GM19099 (cell line): ENCODE data around the gene SLC10A2.
A peak's percentile ranks its signal among the peaks of the same experiment; 100 is the strongest.

Experiments used
- POLR2A ChIP-seq: IDR thresholded peaks from 3 replicates; pipeline ENCODE4 v1.6.1; 2011; ENCODE audit warnings: low read depth; ENCODE audit not compliant: insufficient read length; ENCODE audit errors: extremely low read depth

Gene SLC10A2

DNA sequence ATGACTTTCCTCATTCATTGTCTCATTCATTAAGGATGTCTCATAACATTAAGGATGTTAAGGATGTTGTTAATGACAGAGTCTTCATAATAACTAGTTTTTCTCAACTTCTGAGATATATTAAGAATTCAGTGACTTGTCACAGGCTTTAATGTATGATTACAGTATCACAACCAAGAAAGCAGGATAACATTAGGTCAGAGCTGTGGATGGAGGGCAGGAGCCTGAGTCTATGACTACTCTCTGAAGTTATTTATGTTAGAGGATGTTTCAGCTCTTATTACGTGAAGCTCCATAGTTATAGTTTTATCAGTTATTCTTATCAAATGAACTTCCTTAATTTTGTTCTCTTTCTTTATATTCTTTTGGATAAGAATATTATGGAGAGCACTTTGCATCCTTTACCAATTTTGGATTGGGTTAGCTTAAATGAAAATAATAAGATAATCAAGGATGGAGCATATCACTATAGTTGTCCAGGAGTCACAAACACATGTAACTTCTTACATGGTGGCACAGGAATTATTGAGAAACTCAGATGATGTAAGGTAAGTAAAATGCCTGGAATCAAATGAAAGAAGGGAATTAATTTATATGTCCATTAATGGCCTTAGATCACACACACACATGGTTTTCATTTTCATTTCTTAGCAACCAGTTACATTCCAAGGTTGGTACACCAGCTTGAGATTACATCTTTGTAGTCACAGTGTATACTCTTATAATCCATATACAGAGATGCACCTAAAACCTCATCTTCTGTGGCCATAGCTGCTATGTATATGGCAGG lies 57.0 kb downstream of the SLC10A2 start:
- TF ChIP-seq POLR2A: no peak

DNA sequence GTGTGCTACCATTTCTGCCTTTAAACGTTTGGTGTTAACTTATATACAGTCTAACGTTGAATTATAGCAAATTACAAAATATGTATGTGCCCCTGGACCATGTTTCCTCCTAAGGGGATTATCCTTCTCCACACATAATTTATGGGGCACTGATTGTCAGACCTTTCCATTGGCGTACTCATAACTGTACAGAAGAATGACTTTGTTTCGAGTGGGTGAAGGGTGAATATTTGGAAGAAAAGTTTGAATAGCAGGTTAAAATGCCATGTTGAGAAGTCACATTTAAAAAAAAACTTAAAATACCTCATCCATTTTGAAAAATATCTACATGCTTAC lies 58.8 kb downstream of the SLC10A2 start:
- TF ChIP-seq POLR2A: peak; percentile 29

DNA sequence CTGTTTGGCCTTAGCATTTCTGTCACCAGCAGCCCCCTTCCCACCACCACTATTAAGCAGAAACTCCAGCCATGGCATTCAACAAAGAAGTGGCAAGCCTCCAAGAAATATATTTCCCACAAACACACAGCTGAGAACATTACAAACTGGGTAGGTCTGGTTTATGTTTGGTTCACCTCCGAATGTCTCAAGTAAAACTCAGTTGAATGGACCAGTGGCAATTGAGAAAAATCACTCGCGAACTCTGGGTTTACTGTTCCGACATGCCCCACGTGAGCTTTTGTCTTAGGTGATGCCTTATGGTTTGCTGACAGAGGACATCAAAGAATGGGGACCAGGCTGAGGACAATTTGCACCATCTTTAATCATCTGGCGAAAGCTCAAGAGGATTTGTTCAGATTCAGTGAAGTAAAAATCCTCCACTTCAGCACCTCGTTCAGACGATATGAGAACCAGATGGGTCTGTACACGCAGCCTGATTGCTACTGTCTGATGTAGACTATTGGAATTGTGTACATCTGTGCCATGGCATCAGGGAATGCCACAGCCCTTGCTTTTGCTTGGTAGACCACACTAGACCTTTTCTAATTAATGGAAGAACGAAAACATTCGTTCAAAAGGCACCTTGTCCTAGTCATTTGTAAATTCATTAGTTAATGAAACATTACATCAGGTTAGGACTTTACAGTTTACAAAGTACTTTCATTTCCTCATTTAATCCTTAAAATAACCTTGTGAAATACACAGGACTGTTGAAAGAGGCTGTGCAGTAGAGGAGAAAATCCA lies 59.4 kb downstream of the SLC10A2 start:
- TF ChIP-seq POLR2A: peak; percentile 56

DNA sequence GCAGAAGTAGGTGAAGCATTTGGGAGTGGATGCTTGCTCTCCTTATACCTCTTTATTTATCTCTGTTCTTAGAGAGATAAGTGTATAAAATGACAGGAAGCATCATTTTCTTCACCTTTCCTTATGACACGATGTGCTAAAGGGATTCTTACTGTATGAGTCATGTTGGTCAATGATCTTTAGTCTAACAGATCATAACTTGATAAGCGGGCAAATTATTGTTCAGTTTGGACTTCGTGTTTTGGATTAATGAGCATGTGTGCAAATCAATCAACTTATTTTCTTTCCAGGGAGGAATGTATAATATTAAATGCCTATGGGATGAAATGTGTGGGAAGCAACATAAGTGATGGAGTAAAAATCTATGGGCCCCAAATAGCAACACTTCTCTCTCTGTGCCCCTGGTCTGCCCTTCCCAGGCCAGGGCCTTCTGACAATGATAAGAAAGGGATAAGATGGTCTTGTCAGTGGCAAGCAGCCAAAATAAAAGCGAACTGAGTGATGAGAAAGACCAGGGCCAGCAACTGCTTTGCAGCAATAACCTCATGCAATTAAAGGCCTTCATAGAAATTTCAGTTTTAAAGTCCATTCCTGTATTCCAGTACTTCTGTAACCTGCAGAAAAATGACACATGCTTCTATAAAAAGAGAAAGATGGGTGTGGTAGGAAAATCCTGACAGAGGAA lies 61.4 kb downstream of the SLC10A2 start:
- TF ChIP-seq POLR2A: no peak

DNA sequence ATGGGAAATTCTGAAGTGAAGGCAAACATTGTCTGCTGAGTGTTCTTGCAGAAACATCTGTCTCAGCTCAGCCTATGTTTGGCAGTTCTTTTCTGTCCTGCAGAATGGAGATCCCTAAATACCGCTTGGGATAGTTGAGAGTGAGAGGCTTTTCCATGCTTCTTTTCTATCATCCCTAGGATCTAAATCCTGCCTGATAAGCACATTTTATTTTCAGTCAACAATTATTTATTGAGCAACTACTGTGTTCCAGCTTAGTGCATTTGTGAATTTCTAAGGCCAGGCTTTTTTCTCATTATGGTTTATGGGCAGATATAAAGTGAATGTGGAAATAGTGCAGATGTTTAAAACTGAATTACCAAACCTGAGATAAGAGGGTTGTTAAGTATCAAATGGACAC lies 62.6 kb downstream of the SLC10A2 start:
- no peak for TF ChIP-seq POLR2A

DNA sequence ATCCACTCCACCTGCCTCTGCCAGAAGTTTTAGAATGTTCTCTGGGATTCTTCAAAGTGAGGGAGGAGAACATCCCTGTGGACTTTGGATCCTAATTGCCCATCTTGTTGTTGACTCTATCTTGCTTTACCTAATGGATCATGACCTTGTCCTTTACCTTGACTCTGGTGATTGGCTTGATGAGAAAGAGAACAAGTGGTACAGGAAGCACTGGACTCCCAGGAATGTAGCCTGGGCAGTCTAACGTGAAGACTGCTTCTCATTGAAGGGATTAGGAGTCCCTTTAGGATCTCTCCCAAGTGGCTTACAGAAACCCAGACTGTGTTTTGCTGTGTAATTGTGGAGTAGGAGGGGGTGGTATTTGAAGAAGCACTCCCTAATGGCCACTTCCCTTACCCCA lies 63.9 kb downstream of the SLC10A2 start:
- TF ChIP-seq POLR2A: no peak

DNA sequence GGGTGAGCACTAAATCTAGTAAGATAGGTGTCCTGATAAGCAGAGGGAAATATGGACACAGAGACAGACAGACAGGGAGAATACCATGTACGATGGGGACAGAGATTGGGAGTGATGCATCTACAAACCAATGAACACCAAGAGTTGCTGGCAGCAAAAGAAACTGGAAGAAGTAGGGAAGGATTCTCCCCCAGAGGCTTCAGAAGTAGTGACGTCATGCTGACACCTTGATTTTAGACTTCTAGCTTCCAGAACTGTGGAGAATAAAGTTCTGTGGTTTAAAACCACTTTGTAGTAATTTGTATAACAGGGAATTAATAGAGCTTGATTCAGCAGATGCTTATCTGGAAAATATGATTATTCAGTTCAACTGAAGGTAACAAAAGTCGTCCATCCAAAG lies 66.1 kb downstream of the SLC10A2 start:
- no peak for TF ChIP-seq POLR2A

DNA sequence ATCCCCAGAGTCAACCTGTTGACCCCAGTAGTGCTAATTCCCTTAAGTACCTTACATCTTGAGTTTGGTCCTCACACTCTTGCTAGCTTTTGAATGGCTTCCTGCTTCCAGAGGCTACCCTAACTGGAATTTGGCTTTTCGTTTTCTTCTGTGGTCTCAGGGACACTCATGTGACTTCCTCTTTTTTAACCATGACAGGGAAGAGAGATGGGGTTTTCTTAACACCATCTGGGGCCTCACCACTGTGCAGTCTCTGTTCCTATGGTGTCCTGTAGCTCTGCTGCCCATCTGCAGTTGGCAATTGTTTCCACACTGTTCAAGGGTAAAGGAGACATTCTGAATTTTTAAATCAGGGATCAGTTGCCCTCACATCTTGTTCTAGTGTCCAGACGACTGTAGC lies 66.7 kb downstream of the SLC10A2 start:
- no peak for TF ChIP-seq POLR2A
